Left lung (tissue), 10 donors: ENCODE data around the gene ACSS3. TPM values are rescaled to one million over a fixed set of nuclear protein-coding genes. Genes with fewer than 3 reads are reported as not detected.

Source experiments
- ATAC-seq: fragments of 200-7000 bp; cut with Tn5 transposase; one replicate; pipeline ENCODE4 v1.9.1; 2020; ENCODE audit warnings: moderate library complexity
- DNase-seq, 4 donors: peaks; one replicate each; pipeline ENCODE4 v3.0.0-alpha.2; 2013 to 2020
- H3K27ac ChIP-seq, 2 donors: fragments of 200-600 bp; sonication (generic) in 1 of 2; one replicate each; pipeline versions ENCODE4 v1.5.0 to v1.8.0; 2020 to 2021
- H3K27me3 ChIP-seq, 2 donors: fragments of 200-600 bp; sonication (generic) in 1 of 2; one replicate each; pipeline versions ENCODE4 v1.5.0 to v1.8.0; 2020 to 2021
- H3K36me3 ChIP-seq, 2 donors: fragments of 200-600 bp; sonication (generic) in 1 of 2; one replicate each; pipeline versions ENCODE4 v1.5.0 to v1.8.0; 2020 to 2021
- H3K4me1 ChIP-seq, 2 donors: fragments of 200-600 bp; one replicate each; pipeline ENCODE4 v1.8.0; 2021
- H3K4me3 ChIP-seq, 2 donors: fragments of 200-600 bp; sonication (generic) in 1 of 2; one replicate each; pipeline versions ENCODE4 v1.5.0 to v1.8.0; 2020 to 2021; ENCODE audit warnings: mild to moderate bottlenecking in 1 of 2
- H3K9me3 ChIP-seq, 2 donors: fragments of 200-600 bp; sonication (generic) in 1 of 2; one replicate each; pipeline versions ENCODE4 v1.5.0 to v1.8.0; 2020 to 2021
- CTCF ChIP-seq, 2 donors: fragments of 200-600 bp; sonication (generic) in 1 of 2; IDR thresholded peaks; one replicate each; pipeline versions ENCODE4 v1.5.0 to v1.8.0; 2021; ENCODE audit warnings: antibody characterized with exemption in 2 of 2
- intact Hi-C, 2 donors: fragments of 100-400 bp; cut with DNase I; formaldehyde crosslinking; loops; one replicate each; pipeline versions ENCODE4 v1.11.2 to v1.14.2; 2022
- microRNA-seq, 2 donors: library from miRNA; unstranded; fragments of <30 nt; microRNA quantifications; one replicate each; pipeline ENCODE4, GENCODE V29; 2019
- polyA plus RNA-seq, 6 donors: library from polyadenylated mRNA; unstranded; fragments of 120-200 nt; gene quantifications; one replicate each; pipeline ENCODE4 v1.2.1, GENCODE V29; 2013; ENCODE audit not compliant: insufficient read length in 6 of 6
- total RNA-seq, 2 donors: library from RNA; stranded (reverse); fragmentation: NEBNext Ultra II Directional; extraction: Animal tissue kit (Norgen Biotek cat#: 25700); gene quantifications; one replicate each; pipeline ENCODE4 v1.2.1, GENCODE V29; 2021
- donor health status: DM: no; HTN: yes; CAD: no.
- donor health status: DM: no; HTN: no; CAD: no.

The ACSS3 gene
- total and polyA plus RNA-seq, 8 donors, result 22.9 to 42.7 (median 30.1) TPM

GRCh38 chr12:81297601-81298000 lies 219.7 kb downstream of the ACSS3 start:
- no peaks in the 10 kb centered on the region for H3K9me3 ChIP-seq
- intact Hi-C loops, result no loop called here
- ATAC-seq, result no peak

GRCh38 chr12:81300454-81300853 lies 222.6 kb downstream of the ACSS3 start:
- Histone ChIP-seq H3K27ac (no peak overlapping the region), H3K36me3 (no peaks in the 10 kb centered on the region), H3K9me3 (no peaks in the 10 kb centered on the region), H3K4me1 (no peaks in the 10 kb centered on the region), H3K27me3 (no peaks in the 10 kb centered on the region), H3K4me3 (no peak overlapping the region)
- ATAC-seq, result no peak
- intact Hi-C loops, result no loop called here
- no peak for TF ChIP-seq CTCF (IDR thresholded peaks at IDR 0.05)
- no peak for DNase-seq

More at GRCh38 chr12:81297601-81298000, 219.7 kb downstream of the ACSS3 start:
- Histone ChIP-seq H3K27ac (no peak overlapping the region), H3K27me3 (no peaks in the 10 kb centered on the region), H3K4me1 (no peaks in the 10 kb centered on the region), H3K4me3 (no peak overlapping the region), H3K36me3 (no peaks in the 10 kb centered on the region)
- TF ChIP-seq CTCF (IDR thresholded peaks at IDR 0.05), result no peak
- no peak for DNase-seq

- Histone ChIP-seq H3K4me3 (no peak overlapping the region), H3K27ac (no peak overlapping the region), H3K36me3 (no peaks in the 10 kb centered on the region), H3K9me3 (no peaks in the 10 kb centered on the region), H3K4me1 (no peaks in the 10 kb centered on the region), H3K27me3 (no peaks in the 10 kb centered on the region)
- no peak for ATAC-seq
- intact Hi-C loops, result no loop called here
- no peak for TF ChIP-seq CTCF (IDR thresholded peaks at IDR 0.05)
- DNase-seq, result no peak
Measured at GRCh38 chr12:81303935-81304334, 226.1 kb downstream of the ACSS3 start.

Small RNAs within 50 kb of the gene (microRNA-seq; reads per million reads assigned to microRNA genes)
- 0.14 to 0.17 reads per million in 2 donors for gene MIR4699

Other genes starting within 250 kb of the ACSS3 start
- 10 to 100 TPM in 1 of 2 donors, 1 to 10 TPM in 1; 9.9 to 11.7 TPM for gene LIN7A, start 140.1 kb upstream of the ACSS3 start, total RNA-seq
- gene LIN7A, start 140.1 kb upstream of the ACSS3 start, polyA plus RNA-seq, result 10 to 100 TPM; 14.3 to 22.7 (median 19.3) TPM